Measurements from ENCODE around the gene RAPGEF6.

GRCh38 chr5:131628990-131629389 is 6.0 kb downstream of the RAPGEF6 start:
- TF ChIP-seq CTCF (IDR thresholded peaks at IDR 0.05) (no peak), REST (IDR thresholded peaks at IDR 0.05; ENCODE audit: insufficient read depth in 1 of 2, low read depth in 2 of 2, low read length in 1 of 2) (no peak), TCF7L2 (IDR thresholded peaks at IDR 0.05; ENCODE audit: low read depth, low read length) (no peak), POLR2AphosphoS5 (IDR thresholded peaks at IDR 0.05; ENCODE audit: low read depth, low read length) (no peak)
